Renal cortical epithelial cell (primary cell): Measurements from ENCODE around the gene ORM2. TPM values are rescaled to one million over a fixed set of nuclear protein-coding genes. Genes with fewer than 3 reads are reported as not detected.

ENCODE experiments used
- DNase-seq: peaks from one replicate; pipeline ENCODE4 v3.0.0-alpha.2; 2011; ENCODE audit warnings: low read depth
- total RNA-seq: library from RNA; depleted of rRNA; stranded (reverse); fragments of >200 nt; gene quantifications from 2 replicates; pipeline ENCODE4 v1.2.3, GENCODE V29; 2014

Gene ORM2
- total RNA-seq, 1 donor from 2014 or later: not detected

DNA sequence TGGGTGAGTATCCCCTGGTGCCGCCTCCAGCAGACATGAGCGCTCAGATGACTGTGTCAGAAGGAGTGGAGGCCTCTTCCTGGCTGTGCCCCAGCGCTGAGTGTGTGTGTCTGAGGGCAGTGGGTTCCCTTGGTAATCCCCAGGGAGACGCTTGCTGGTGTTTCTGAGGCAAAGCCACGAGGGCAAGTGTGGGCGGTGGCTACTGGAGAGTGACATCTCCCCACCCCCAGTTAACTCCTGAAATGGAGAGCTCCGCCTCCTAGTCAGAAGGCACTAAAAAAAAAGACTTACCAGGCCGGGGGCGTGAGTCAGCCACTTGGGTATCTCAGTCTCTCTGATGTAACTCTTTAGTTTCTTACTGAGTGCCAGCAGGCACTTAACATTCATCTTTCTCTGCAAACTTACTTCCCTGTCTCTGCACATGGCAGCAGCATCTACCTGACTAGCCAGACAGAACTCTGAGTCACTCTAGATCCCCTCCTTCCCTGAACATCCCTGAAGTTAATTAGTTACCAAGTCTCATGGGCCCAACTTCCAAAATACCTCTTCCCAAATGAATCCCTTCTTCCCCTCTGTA lies 19.3 kb downstream of the ORM2 start:
- DNase-seq: peak; percentile 100

DNA sequence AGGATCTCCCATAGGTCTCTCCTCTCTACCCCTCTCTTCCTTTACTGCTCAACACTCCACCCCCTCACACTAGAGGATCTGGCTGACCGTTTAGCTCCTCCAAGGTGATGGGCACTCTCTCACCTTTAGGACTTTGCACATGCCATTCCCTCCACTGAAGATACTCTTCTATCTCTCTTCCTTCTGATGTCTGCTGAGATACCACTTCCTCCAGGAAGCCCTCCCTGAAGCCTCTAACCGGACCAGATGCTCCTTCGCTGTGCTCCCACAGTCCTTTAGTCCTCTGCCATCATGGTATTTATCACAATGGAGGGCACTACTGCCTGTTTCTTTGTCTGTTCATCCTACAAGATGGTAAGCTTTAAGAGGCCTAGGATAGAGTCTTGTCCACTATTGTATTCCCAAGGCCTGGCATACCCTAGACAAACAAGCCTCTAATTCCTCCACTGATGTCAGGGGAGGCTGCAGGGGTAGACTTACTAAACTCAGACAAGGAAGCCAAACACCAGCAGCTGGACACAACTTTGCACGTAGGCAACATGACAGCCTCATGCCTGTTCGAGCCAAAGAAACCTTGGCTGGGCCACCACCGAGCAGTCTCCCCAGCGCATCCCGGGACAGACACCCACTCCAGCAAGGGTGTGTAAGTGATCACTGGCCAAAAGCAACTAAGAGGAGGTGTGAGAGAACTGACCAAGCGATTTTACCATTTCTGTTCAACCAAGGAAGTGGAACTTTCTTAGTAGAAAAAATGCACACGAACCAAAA lies 20.2 kb downstream of the ORM2 start:
- no peak for DNase-seq

DNA sequence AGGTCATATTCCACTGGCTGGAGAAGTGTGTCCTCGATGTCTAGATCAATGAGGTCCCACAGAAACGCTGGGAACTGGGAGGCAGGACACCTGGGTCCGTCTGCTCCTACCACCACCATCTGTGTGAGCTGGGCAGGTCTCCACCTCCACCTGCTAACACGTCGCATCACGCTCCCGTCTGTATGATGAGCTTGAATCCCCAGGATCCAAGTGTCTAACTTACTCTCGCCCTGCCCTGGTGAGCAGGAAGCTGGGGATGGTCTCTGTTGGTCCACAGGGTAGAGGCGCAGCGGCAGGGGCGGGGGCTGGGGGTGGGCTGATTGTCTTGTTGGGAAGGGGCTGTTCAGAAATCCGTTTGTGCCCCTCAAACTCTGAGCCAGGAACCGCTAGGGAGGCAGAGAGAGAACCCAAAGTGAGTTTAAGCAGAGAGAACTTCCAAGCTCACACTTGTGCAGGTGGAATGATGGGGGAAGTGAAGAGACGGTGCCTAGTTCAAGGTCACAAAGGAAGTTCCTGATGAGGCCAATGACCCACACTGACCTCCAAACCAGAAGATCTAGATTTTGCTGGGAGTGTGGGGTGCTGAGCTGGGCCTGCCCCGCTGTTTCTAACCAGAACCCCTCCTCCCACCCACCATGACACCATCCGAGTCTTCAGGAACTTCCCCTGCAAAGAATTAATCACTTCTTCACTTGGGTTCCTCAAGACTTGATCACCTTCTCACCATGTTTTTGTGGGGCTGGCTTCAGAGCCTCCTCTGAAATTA lies 21.1 kb downstream of the ORM2 start:
- no peak for DNase-seq

DNA sequence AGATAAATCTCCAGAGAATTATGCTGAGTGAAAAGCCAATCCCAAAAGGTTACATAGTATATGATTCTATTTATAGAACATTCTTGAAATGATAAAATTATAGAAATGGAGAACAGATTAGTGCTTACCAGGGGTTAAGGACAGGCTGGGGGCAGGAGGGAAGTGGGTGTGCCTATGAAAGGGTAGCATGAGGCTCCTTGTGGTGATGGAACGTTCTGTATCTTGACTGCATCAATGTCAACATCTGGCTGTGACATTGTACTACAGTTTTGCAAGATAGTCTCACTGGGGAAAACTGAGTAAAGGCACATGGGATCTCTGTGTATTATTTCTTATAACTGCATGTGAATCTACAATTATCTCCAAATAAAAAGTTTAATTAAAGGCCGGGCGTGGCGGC lies 22.3 kb downstream of the ORM2 start:
- DNase-seq: no peak

DNA sequence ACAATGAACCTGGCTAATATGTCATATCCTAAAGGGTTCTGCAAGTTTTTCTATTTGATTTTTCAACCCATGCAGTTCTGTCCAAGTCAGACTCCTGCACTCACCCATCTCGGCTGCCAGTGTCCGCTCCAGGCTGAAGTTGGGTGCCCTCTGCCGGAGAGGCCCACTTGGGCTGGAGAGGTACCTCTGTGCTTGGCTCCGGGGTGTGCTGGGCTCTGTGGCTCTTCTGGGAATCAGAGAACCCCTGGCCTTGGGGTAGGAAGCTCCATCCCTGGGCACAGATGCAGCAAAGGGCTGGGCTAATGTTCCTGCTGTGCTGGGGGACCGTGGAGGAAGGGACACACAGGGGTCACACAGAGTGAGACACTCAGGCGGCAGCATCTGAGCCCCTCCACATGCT lies 26.2 kb downstream of the ORM2 start:
- DNase-seq: no peak

DNA sequence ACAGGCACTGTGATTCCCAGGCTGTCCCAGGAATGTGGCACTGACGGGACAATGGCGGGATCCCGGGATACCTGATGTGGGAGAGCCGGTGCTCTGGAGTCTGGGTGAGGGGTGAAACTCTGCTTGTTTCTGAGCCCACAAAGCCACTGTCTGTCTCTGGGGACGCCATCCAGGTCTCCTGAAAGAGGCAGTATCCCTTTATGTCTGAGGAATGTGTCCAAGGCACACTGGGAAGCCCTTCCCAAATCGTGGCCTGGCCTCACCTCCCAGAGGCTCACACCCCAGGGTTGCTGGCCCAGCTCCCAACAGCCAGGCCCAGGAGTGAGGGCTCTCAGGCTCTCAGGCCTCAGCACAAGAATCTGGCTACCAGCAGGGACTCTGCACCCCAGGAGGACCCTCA lies 27.1 kb downstream of the ORM2 start:
- no peak for DNase-seq

DNA sequence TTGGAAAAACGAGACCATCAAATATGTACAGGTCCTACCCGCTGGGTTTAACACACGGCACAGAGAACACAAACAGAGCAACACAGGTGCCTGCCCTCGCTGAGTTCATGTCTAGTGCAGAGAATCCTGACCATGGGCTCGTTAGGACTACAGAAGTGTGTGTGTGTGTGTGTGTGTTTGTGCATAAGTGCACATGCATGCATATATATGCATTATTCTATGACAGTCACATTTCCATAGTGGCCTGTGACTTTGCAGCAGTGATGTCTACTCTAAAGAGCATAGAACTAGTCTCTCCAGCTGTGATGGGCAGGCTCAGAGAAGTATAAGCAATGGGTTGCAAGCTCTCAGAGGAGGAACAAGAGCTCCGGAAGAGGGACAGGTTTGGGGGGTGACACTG lies 27.7 kb downstream of the ORM2 start:
- DNase-seq: no peak

DNA sequence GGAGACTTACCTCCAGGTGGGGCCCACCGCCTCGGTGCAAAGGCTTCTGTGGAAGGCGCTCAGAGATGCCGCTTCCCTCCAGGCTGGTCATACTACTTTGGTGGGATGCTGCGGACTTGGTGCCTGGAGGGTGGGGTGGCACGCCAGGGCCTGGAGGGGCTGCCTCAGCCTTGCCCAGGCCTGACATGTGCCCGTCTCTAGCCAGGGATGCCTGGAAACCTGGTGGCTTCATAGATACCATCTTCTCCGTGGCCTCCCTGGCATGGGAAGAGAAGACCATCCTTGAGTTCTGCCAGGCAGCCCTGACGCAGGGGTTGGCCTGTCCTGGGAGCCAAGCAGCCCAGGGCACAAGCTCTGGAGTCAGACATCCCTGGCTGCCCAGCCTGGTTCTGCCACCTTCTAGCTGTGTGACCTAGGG lies 28.3 kb downstream of the ORM2 start:
- no peak for DNase-seq

DNA sequence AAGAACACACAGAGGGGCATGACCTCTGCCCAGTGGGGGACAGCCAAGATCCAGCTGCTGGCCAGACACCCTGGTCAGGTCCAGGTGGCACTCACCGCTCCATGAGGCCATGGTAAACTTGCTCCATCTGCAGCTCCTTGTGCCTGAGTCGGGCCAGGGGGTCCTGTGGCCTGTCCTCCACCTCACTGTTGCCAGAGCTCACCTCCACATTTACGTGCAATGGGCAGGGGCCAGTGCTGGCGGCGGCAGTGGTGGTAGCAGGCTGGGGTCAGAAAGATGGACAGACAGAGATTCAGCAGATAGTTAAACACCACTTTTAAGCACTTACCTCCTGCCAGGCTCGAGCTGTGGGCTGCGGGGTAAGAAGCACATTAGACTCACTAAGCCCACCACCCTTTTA lies 30.1 kb downstream of the ORM2 start:
- DNase-seq: no peak

DNA sequence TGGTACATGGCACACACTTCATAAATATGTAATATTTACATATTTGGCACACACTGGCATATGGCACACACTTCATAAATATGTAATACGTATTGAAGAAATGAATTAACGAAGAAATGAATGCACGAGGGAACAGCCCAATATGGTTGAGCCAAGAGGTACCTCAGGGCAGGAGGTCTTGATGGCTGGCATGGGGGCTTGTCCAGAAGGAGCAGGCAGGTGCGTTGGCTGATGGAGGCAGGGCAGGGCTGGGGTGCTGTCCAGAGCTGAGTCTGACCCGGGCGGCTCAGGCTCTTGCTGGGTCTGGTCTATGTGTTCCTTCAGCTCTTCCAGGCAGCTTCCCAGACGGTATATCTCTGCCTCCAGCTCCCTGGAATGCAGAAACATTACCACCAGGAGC lies 31.9 kb downstream of the ORM2 start:
- no peak for DNase-seq

DNA sequence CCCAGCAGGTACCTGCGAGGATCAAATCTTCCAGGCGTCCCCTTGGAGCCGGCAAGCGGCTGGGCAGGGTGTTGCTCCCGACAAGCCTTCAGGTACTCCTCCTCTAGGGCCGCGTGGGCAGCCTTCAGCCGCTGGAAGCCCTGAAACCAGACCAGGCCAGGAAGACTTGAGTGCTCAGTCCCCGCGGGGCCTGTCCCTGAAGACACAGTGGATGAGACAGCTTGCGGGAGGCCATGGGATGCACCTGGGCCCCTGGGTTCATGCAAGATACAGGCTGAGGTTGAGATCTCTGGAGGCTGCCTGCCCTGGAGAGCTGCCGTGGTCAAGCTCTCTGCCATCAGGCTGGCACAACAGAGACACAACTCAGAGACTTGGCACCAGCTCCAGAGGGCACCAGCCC lies 32.7 kb downstream of the ORM2 start:
- no peak for DNase-seq

DNA sequence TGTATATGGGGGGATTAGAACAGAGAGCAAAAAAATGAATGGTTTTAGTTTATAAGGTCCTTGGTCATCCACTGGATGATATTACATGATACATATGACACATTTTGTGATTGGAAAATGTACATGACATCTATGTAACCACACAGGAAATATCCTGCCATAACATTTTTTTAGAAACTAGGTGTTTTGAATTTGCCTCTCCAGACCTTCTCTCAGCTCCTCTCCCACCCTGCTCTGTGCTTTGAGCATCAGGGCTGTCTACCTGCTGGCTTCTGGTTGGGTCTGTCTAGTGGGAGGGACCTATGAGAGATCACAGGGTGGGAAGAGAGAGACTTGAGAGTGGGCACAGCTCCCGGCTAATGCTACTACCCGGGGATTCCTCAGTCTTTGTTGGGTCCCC lies 33.8 kb downstream of the ORM2 start:
- DNase-seq: no peak

DNA sequence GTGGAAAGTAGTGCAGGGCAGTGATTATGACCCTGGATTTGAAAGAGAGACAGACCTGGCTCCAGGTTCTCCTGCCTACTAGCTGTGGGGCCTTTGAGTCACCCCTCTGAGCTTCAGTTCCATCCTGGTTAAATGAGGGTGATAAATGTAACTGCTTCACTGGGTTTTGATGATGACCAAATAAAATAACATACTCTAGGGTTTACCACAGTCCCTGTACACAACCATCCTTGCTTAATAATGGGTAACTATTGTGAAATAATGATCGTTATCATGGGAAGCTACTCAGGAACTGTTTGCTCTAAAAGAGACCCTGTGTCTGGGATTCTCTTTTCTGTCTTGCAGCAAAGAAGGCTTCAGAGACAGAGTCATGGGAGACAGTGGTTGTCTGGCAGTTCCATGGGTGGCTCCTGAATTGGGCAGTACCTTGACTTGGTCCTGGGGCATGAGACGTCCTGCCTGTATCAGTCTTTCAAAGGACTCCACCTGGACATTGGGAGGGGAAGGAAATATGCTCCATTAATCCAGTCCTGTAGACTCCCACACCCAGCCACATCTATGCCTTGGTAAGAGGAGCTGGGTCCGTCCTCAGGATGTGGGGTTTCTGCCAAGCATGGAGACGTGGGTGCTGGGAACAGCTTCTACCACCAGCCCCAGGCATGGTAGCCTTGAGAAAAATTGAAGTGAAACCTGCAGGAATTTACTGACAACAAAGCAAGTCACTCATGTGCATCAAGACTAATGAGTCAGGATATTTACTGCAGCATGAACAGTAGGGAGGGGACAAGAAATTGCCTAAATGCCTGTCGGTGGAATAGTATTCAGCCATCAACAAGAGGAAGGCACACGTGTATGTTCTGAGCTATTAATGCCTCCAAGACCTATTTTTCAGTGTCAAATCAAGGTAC lies 34.7 kb downstream of the ORM2 start:
- DNase-seq: peak; percentile 100

DNA sequence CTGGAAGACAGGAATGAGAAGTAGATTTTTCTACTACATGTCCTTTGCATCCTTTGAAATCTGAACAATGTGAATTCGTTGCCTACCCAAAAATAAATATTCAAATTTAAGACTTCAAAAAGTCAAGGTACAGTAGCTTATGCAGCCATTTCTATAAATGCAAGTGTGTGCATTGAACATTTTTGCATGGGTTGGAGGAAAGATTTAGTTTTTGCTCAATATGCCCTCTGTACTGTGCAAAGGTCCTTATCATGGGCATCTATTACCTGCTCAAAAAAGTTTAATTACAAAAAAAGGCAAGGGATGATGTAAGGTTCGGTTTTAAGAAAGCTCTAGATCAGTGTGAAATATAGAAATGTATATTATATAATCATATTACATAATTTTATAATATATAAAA lies 35.5 kb downstream of the ORM2 start:
- no peak for DNase-seq

DNA sequence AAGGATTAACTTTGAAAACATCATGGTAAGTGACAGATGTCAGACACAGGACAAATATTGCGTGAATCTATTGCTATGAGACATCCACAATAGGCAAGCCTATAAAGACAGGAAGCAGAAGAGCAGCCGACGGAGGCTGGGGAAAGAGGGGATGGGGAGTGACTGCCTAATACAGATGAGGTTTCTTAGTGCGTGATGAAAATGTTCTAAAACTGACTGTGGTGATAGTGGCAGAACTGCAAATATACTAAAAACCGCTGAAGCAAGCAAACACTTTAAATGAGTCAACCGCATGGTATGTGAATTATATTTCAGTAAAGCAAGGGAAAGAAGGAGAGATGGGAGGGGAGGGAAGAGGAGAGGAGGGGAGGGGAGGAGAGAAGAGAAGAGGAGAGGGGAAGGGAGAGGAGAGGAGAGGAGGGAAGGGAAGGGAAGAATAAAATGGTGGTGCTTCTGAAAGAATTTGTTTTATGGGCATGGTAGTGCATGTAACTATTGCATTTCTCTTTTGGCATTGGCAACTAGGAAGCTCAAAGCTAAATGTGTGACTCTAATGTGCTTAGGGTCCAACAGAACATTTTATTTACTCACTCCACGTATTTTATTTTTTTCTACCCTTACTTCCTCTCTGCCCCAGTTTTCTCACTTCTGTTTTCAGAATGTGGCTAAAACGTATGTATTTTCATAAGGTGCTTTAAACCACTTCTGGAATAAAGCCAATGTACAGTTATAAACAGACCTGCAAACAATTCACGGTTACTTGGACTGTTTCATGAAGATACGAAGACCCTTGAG lies 36.9 kb downstream of the ORM2 start:
- peak; percentile 99 for DNase-seq

DNA sequence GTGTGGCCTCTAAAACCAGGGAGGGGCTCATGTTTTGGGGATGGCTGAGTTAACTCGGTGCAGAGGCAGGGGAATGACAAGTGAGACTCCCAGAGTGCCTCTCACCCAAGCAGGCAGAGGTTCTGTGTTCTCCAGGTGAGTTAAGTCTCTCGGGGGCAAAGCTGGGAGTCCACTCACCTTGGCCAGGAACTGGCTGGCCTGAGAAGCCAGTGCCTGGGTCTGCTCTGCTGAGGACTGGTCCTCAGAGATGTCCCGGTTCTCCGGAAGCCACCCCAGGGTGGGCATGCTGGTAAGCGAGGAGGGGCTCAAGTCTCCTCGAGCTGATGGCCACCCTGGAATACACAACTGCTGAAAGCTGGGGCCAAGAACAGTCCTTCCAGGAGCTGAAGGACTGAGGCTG lies 37.7 kb downstream of the ORM2 start:
- no peak for DNase-seq

DNA sequence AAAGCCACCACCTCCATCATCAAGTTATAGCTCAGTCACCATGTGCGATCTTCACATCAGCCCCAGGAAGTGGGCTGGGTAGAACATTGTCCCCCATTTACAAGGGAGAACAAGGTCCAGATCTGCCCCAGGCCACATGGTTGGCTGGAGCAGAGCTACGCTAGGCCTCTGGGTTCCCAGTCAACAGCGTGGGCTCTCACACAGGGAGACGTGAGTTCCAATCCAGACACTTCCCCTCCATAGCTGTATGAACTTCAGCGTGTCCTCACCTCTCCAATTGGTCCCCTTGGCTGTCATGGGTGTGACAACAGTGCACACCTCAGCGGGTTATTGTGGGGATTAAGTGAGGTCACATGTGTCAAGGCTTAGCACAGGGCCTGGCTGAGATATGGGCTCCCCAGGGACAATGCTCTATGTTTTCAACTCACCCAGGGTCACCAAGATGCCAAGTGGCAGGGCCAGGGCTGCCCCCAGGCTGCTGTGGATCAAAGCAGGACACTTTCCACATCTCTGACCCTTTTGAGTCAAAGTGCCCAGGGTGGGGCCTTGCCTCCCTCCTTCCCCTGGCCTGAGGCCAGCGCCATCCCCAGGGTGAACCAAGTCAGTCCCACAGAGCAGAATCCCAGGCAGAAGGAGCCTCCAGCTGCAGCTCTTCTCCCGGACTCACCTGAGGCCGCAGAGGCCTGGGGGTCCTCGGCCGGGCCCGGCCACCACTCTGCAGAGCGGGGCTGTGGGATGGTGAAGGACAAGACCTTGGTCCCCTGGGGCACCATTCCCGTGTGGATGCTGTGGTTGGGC lies 38.3 kb downstream of the ORM2 start:
- DNase-seq: no peak

DNA sequence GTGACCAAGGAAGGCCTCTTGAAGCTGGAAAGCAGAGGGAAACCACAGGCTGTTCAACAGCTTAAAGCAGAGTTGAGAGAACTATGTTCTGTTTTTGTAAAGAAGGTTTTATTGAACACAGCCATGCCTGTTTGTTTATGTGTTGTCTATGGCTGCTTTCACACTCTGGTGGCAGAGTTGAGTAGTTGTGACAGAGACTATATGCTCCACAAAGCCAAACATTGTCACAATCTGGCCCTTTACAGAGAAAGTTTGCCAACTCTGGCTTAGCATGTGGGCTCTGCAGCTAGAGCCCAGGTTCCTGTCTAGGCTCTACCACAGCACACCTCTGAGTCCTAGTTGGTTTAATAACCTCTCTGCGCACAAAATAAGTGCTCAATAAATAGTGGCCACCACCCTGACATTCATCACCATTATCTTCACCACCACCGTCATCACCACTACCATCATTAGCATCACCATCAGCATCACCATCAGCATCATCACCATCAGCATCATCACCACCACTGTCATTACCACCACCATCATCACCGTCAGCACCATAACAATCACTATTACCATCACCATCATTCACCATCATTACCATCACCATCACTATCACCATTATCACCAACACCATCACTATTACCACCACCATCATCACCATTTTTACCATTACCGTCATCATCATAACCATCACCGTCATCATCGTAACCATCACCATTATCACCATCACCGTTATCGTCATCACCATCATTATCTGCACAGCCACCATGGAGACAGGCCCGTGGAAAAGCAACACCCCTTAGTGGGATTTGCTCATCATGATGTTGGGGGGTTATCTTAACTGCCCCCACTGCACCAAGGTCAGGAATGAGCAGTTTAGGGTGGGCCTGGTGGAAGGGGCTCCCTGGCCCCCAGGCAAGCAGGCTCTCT lies 39.8 kb downstream of the ORM2 start:
- peak; percentile 25 for DNase-seq

DNA sequence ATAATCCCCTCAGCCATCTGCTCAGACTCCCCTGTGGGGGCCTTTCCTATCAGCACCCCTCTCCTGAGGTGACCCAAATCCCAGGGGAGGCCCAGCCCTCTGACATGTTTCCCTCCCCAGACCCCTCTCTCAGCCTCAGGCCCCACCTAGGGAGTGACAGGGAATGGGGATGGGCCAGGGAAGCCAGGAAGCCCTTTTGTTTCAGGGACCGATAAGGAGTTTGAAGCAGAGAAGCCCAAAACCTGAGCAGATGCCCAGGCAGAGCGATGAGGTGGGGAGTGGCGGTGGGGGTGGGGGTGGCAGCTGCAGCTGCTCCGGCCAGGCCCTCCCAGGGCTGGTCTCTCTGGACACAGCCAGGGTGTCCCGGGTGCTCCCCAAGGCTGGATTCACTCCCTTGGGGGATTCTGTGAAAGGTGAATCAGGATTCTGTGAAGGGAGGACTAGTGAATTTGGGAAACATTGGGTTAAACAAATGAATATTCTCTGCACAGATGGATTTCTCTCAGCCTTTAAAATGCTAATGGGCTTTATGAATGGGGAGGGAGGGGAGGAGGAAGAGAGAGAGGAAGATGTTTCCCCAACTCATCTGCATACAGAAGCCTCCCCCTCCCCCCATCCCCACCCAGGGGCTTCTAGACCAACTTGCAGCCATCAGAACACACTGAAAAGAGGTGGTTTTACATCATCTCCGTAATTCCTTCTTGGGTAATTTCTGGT lies 40.7 kb downstream of the ORM2 start:
- no peak for DNase-seq
